GM12878 (cell line): ENCODE data around the gene FTSJ1.

Experiments used
- CTCF ChIP-seq, 3 experiments: IDR thresholded peaks in 2 of 3; conservative IDR thresholded peaks in 1 of 3; 2 replicates each; pipeline ENCODE4 v1.5.1; 2011; ENCODE audit warnings: low read depth in 3 of 3, low read length in 3 of 3, mild to moderate bottlenecking in 3 of 3, control low read depth in 2 of 3, moderate library complexity in 2 of 3, inconsistent platforms in 1 of 3, mixed read lengths in 1 of 3; ENCODE audit not compliant: control insufficient read depth in 2 of 3, insufficient read depth in 1 of 3; ENCODE audit errors: extremely low read depth in 1 of 3
- JUNB ChIP-seq: IDR thresholded peaks from 2 replicates; pipeline ENCODE4 v1.6.1; 2016; ENCODE audit warnings: antibody characterized with exemption, mild to moderate bottlenecking
- NR2C2 ChIP-seq: IDR thresholded peaks from 2 replicates; pipeline ENCODE4 v1.6.1; 2011; ENCODE audit warnings: borderline replicate concordance, low read depth; ENCODE audit not compliant: control insufficient read depth, insufficient read length
- POLR2AphosphoS5 ChIP-seq: IDR thresholded peaks from 2 replicates; pipeline ENCODE4 v1.6.1; 2011; ENCODE audit warnings: mild to moderate bottlenecking, low read length, inconsistent platforms
- ZSCAN29 ChIP-seq: fragments of 450-650 bp; IDR thresholded peaks from 2 replicates; pipeline ENCODE4 v1.6.1; 2017; ENCODE audit warnings: mild to moderate bottlenecking, moderate library complexity

- TF ChIP-seq JUNB, result no peak
- TF ChIP-seq NR2C2, result no peak
- no peak for TF ChIP-seq CTCF (IDR thresholded peaks at IDR 0.05 in 2 of 3, conservative IDR thresholded peaks at IDR 0.05 in 1 of 3; ENCODE audit: control insufficient read depth in 2 of 3, extremely low read depth in 1 of 3, insufficient read depth in 1 of 3, low read depth in 3 of 3, low read length in 3 of 3)
- no peak for TF ChIP-seq POLR2AphosphoS5
- no peak for TF ChIP-seq ZSCAN29
Observed at GRCh38 chrX:48496660-48497059, 20.7 kb downstream of the FTSJ1 start.
